Renal pelvis (tissue), 12 donors: ENCODE data around the gene TDP1. TPM values are rescaled to one million over a fixed set of nuclear protein-coding genes. Genes with fewer than 3 reads are reported as not detected.
A peak's percentile ranks its signal among the peaks of the same experiment; 100 is the strongest.

Experiments
- DNase-seq: peaks from one replicate; pipeline ENCODE4 v3.0.0-alpha.2; 2013
- long read RNA-seq, 16 experiments: transcript quantifications; one replicate each; lab custom pipeline, GENCODE V29; 2026
- polyA plus RNA-seq, 3 donors: library from polyadenylated mRNA; unstranded; fragments of 120-200 nt; gene quantifications; one replicate each; pipeline ENCODE4 v1.2.1, GENCODE V29; 2013; ENCODE audit not compliant: insufficient read length in 3 of 3

TDP1 gene
- 10 to 100 TPM; 24.2 to 30.7 (median 25.4) TPM for polyA plus RNA-seq
- long read RNA-seq, donor 1, partial matches to known transcripts, result 0 of 2 reads
- long read RNA-seq, donor 1, other reads (novel, unspliced or antisense), result 0 of 2 reads
- long read RNA-seq, donor 2, partial matches to known transcripts, result 6 of 13 reads
- long read RNA-seq, donor 2, other reads (novel, unspliced or antisense), result 0 of 13 reads
- long read RNA-seq, donor 3, partial matches to known transcripts, result 0 of 4 reads
- long read RNA-seq, donor 3, other reads (novel, unspliced or antisense), result 0 of 4 reads
- long read RNA-seq, donor 4, transcript TDP1-203 (16 exons, 2,068 nt), result major isoform, 5 of 12 reads
- long read RNA-seq, donor 4, partial matches to known transcripts, result 6 of 12 reads
- long read RNA-seq, donor 4, other reads (novel, unspliced or antisense), result 0 of 12 reads
- long read RNA-seq, donor 5, partial matches to known transcripts, result 5 of 8 reads
- long read RNA-seq, donor 5, other reads (novel, unspliced or antisense), result 0 of 8 reads
- long read RNA-seq, donor 6, partial matches to known transcripts, result 0 of 2 reads
- long read RNA-seq, donor 6, other reads (novel, unspliced or antisense), result 0 of 2 reads
- long read RNA-seq, donor 7, partial matches to known transcripts, result 0 of 3 reads
- long read RNA-seq, donor 7, other reads (novel, unspliced or antisense), result 0 of 3 reads
- long read RNA-seq, donor 8, partial matches to known transcripts, result 0 of 2 reads
- long read RNA-seq, donor 8, other reads (novel, unspliced or antisense), result 0 of 2 reads
- long read RNA-seq, donor 9, partial matches to known transcripts, result 8 of 10 reads
- long read RNA-seq, donor 9, other reads (novel, unspliced or antisense), result 0 of 10 reads
- long read RNA-seq, donor 10, partial matches to known transcripts, result 7 of 12 reads
- long read RNA-seq, donor 10, other reads (novel, unspliced or antisense), result 0 of 12 reads
- long read RNA-seq, donor 11, partial matches to known transcripts, result 0 of 4 reads
- long read RNA-seq, donor 11, other reads (novel, unspliced or antisense), result 0 of 4 reads
- long read RNA-seq, donor 12, partial matches to known transcripts, result 0 of 5 reads
- long read RNA-seq, donor 12, other reads (novel, unspliced or antisense), result 0 of 5 reads
- long read RNA-seq, donor 13, partial matches to known transcripts, result 0 of 1 reads
- long read RNA-seq, donor 13, other reads (novel, unspliced or antisense), result 0 of 1 reads
- long read RNA-seq, donor 14, result 0 reads
- long read RNA-seq, donor 15, result 0 reads
- long read RNA-seq, donor 16, partial matches to known transcripts, result 5 of 8 reads
- long read RNA-seq, donor 16, other reads (novel, unspliced or antisense), result 0 of 8 reads

GRCh38 chr14:89955745-89956660 lies at the start of gene TDP1:
Gene TDP1 (plus strand): TSS chr14:89955927. CDS start chr14:89963115, 7,188 bp downstream.
- peak; percentile 96 for DNase-seq

GRCh38 chr14:89906000-89906399 lies 49.7 kb upstream of the TDP1 start:
- DNase-seq, result no peak

- no peak for DNase-seq
Observed at GRCh38 chr14:89907655-89908054, 48.1 kb upstream of the TDP1 start.

GRCh38 chr14:89908712-89909450 lies 46.8 kb upstream of the TDP1 start:
- DNase-seq, result no peak

- DNase-seq, result no peak
Observed at GRCh38 chr14:89909586-89909985, 46.1 kb upstream of the TDP1 start.

GRCh38 chr14:89910691-89911009 lies 45.1 kb upstream of the TDP1 start:
- DNase-seq, result no peak

GRCh38 chr14:89911010-89911919 lies 44.5 kb upstream of the TDP1 start:
- DNase-seq, result peak; percentile 63

GRCh38 chr14:89912221-89912620 lies 43.5 kb upstream of the TDP1 start:
- no peak for DNase-seq

GRCh38 chr14:89912667-89913211 lies 43.0 kb upstream of the TDP1 start:
- peak; percentile 90 for DNase-seq

GRCh38 chr14:89915114-89915878 lies 40.4 kb upstream of the TDP1 start:
- peak; percentile 57 for DNase-seq

GRCh38 chr14:89918721-89919120 lies 37.0 kb upstream of the TDP1 start:
- no peak for DNase-seq

GRCh38 chr14:89920056-89920455 lies 35.7 kb upstream of the TDP1 start:
- DNase-seq, result no peak

GRCh38 chr14:89921346-89921745 lies 34.4 kb upstream of the TDP1 start:
- no peak for DNase-seq

- DNase-seq, result no peak
Observed at GRCh38 chr14:89922031-89922907, 33.5 kb upstream of the TDP1 start.

GRCh38 chr14:89924268-89924667 lies 31.5 kb upstream of the TDP1 start:
- DNase-seq, result no peak

GRCh38 chr14:89926694-89927093 lies 29.0 kb upstream of the TDP1 start:
- DNase-seq, result no peak
